HUES6 (cell line): ENCODE measurements around the gene HMGCLL1.

ENCODE experiments used
- H3K27ac ChIP-seq: 2 replicates; pipeline ENCODE4 v1.7.0; 2013; ENCODE audit warnings: low read depth, mild to moderate bottlenecking, low read length, inconsistent platforms
- H3K27me3 ChIP-seq: 2 replicates; pipeline ENCODE4 v1.6.1; 2013; ENCODE audit warnings: low read length; ENCODE audit not compliant: control insufficient read depth, insufficient read depth
- H3K36me3 ChIP-seq: 2 replicates; pipeline ENCODE4 v1.6.1; 2013; ENCODE audit warnings: low read length; ENCODE audit not compliant: control insufficient read depth, insufficient read depth
- H3K4me1 ChIP-seq: 2 replicates; pipeline ENCODE4 v1.6.1; 2013; ENCODE audit warnings: low read length; ENCODE audit not compliant: control insufficient read depth, insufficient read depth
- H3K4me3 ChIP-seq: 2 replicates; pipeline ENCODE4 v1.5.1; 2013; ENCODE audit warnings: low read depth, low read length
- H3K9ac ChIP-seq: one replicate; pipeline ENCODE4 v1.6.1; 2013; ENCODE audit warnings: mild to moderate bottlenecking, low read length
- H3K9me3 ChIP-seq: 2 replicates; pipeline ENCODE4 v1.6.1; 2013; ENCODE audit warnings: low read depth, low read length; ENCODE audit not compliant: control insufficient read depth, insufficient read depth

The HMGCLL1 gene

GRCh38 chr6:55530931-55531330 is 48.1 kb downstream of the HMGCLL1 start:
- Histone ChIP-seq H3K4me1 (no peaks in the 10 kb centered on the region), H3K9ac (no peak overlapping the region), H3K4me3 (no peak overlapping the region)

GRCh38 chr6:55528624-55529023 is 50.4 kb downstream of the HMGCLL1 start:
- Histone ChIP-seq H3K4me1 (no peaks in the 10 kb centered on the region; the same call in 1 of the 2 replicates), H3K4me3 (no peak overlapping the region), H3K9ac (no peak overlapping the region), H3K27me3 (no peaks in the 10 kb centered on the region), H3K9me3 (no peaks in the 10 kb centered on the region), H3K27ac (no peak overlapping the region), H3K36me3 (no peaks in the 10 kb centered on the region)

More at GRCh38 chr6:55530931-55531330, 48.1 kb downstream of the HMGCLL1 start:
- no peaks in the 10 kb centered on the region for H3K9me3 ChIP-seq
- H3K36me3 ChIP-seq: no peaks in the 10 kb centered on the region
- no peak overlapping the region for H3K27ac ChIP-seq
- H3K27me3 ChIP-seq: no peaks in the 10 kb centered on the region

GRCh38 chr6:55524441-55524840 is 54.6 kb downstream of the HMGCLL1 start:
- no peak overlapping the region for H3K9ac ChIP-seq
- H3K27ac ChIP-seq: no peak overlapping the region
- no peaks in the 10 kb centered on the region for H3K27me3 ChIP-seq
- H3K4me3 ChIP-seq: no peak overlapping the region
- H3K4me1 ChIP-seq: no peaks in the 10 kb centered on the region; the same call in 1 of the 2 replicates
- H3K36me3 ChIP-seq: no peaks in the 10 kb centered on the region
- no peaks in the 10 kb centered on the region for H3K9me3 ChIP-seq

GRCh38 chr6:55518529-55519060 is 60.4 kb downstream of the HMGCLL1 start:
- H3K9me3 ChIP-seq: no peaks in the 10 kb centered on the region
- no peak overlapping the region for H3K9ac ChIP-seq
- H3K27me3 ChIP-seq: no peaks in the 10 kb centered on the region
- no peaks in the 10 kb centered on the region for H3K4me1 ChIP-seq
- no peaks in the 10 kb centered on the region for H3K36me3 ChIP-seq
- no peak overlapping the region for H3K27ac ChIP-seq
- no peak overlapping the region for H3K4me3 ChIP-seq

- Histone ChIP-seq H3K4me3 (no peak overlapping the region), H3K36me3 (no peaks in the 10 kb centered on the region)
Observed at GRCh38 chr6:55516736-55517135, 62.3 kb downstream of the HMGCLL1 start.

GRCh38 chr6:55512904-55513303 is 66.1 kb downstream of the HMGCLL1 start:
- no peaks in the 10 kb centered on the region for H3K36me3 ChIP-seq
- no peaks in the 10 kb centered on the region for H3K9me3 ChIP-seq
- no peak overlapping the region for H3K9ac ChIP-seq
- H3K27ac ChIP-seq: no peak overlapping the region
- H3K4me3 ChIP-seq: no peak overlapping the region
- H3K27me3 ChIP-seq: no peaks in the 10 kb centered on the region
- H3K4me1 ChIP-seq: no peaks in the 10 kb centered on the region

More at GRCh38 chr6:55516736-55517135, 62.3 kb downstream of the HMGCLL1 start:
- Histone ChIP-seq H3K9ac (no peak overlapping the region), H3K27me3 (no peaks in the 10 kb centered on the region), H3K4me1 (no peaks in the 10 kb centered on the region), H3K9me3 (no peaks in the 10 kb centered on the region), H3K27ac (no peak overlapping the region)

GRCh38 chr6:55511122-55511800 is 67.7 kb downstream of the HMGCLL1 start:
- Histone ChIP-seq H3K36me3 (no peaks in the 10 kb centered on the region), H3K27ac (no peak overlapping the region), H3K9me3 (no peaks in the 10 kb centered on the region), H3K27me3 (no peaks in the 10 kb centered on the region), H3K9ac (no peak overlapping the region), H3K4me3 (no peak overlapping the region), H3K4me1 (no peaks in the 10 kb centered on the region)

GRCh38 chr6:55499591-55499990 is 79.4 kb downstream of the HMGCLL1 start:
- H3K27me3 ChIP-seq: no peaks in the 10 kb centered on the region
- H3K36me3 ChIP-seq: no peaks in the 10 kb centered on the region
- peaks cover 4% of the 10 kb centered on the region for H3K4me1 ChIP-seq
- H3K9ac ChIP-seq: no peak overlapping the region
- H3K4me3 ChIP-seq: no peak overlapping the region
- H3K27ac ChIP-seq: no peak overlapping the region
- H3K9me3 ChIP-seq: no peaks in the 10 kb centered on the region

GRCh38 chr6:55497694-55498093 is 81.3 kb downstream of the HMGCLL1 start:
- Histone ChIP-seq H3K27ac (no peak overlapping the region), H3K4me3 (no peak overlapping the region), H3K27me3 (no peaks in the 10 kb centered on the region), H3K9me3 (no peaks in the 10 kb centered on the region), H3K9ac (no peak overlapping the region), H3K4me1 (peaks cover 4% of the 10 kb centered on the region), H3K36me3 (no peaks in the 10 kb centered on the region)

- peaks cover 4% of the 10 kb centered on the region for H3K4me1 ChIP-seq
- H3K9me3 ChIP-seq: no peaks in the 10 kb centered on the region
- no peak overlapping the region for H3K9ac ChIP-seq
- no peak overlapping the region for H3K4me3 ChIP-seq
- no peaks in the 10 kb centered on the region for H3K36me3 ChIP-seq
- H3K27me3 ChIP-seq: no peaks in the 10 kb centered on the region
- H3K27ac ChIP-seq: no peak overlapping the region
Observed at GRCh38 chr6:55496201-55496600, 82.8 kb downstream of the HMGCLL1 start.

- no peaks in the 10 kb centered on the region for H3K9me3 ChIP-seq
- no peak overlapping the region for H3K27ac ChIP-seq
- peaks cover 4% of the 10 kb centered on the region for H3K4me1 ChIP-seq
- no peaks in the 10 kb centered on the region for H3K27me3 ChIP-seq
- H3K4me3 ChIP-seq: no peak overlapping the region
- no peak overlapping the region for H3K9ac ChIP-seq
- no peaks in the 10 kb centered on the region for H3K36me3 ChIP-seq
Observed at GRCh38 chr6:55495277-55495676, 83.7 kb downstream of the HMGCLL1 start.
